ENCODE measurements around the gene NUTF2.
A peak's percentile ranks its signal among the peaks of the same experiment; 100 is the strongest.

The NUTF2 gene

DNA sequence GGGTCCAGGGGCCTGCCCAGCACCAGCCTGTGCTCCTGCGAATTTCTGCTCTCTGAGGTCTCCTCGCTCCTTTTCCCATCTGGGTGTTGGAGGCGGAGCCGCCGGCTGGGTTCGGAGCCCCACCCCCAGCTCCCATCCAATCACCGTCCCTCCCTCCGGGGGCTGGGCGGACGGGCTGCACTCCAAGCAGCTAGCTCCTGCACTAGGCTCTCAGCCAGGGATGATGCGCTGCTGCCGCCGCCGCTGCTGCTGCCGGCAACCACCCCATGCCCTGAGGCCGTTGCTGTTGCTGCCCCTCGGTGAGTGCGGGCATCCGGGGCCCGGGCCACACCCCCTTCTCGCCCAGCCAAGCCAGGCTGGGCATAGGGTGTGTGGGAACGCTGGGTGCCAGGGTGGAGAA is 38.0 kb downstream of the NUTF2 start, which contains the start of gene NRN1L:
Gene NRN1L (plus strand): TSS at position 202 of the 400 bp plus-strand sequence. CDS start 19 bp downstream, at position 221.
- Histone ChIP-seq H3K9me3 (ENCODE audit: control insufficient read depth, low read length) (no peaks in the 10 kb centered on the region), H3K4me2 (ENCODE audit: low read length) (peak within 1 kb of the TSS; percentile 43), H2AFZ (no peak within 1 kb of the TSS), H3K79me2 (no peaks in the 10 kb centered on the region), H3K4me1 (no peaks in the 10 kb centered on the region), H3K36me3 (ENCODE audit: control insufficient read depth, insufficient read depth, low read length) (no peaks in the 10 kb centered on the region), H3K27ac (no peak within 1 kb of the TSS), H3K27me3 (ENCODE audit: control insufficient read depth, insufficient read depth, low read length) (no peaks in the 10 kb centered on the region), H3K9ac (no peak within 1 kb of the TSS), H3K4me3 (ENCODE audit: low read depth, low read length) (no peak within 1 kb of the TSS)
- TF ChIP-seq CTCF (IDR thresholded peaks at IDR 0.05) = no peak

DNA sequence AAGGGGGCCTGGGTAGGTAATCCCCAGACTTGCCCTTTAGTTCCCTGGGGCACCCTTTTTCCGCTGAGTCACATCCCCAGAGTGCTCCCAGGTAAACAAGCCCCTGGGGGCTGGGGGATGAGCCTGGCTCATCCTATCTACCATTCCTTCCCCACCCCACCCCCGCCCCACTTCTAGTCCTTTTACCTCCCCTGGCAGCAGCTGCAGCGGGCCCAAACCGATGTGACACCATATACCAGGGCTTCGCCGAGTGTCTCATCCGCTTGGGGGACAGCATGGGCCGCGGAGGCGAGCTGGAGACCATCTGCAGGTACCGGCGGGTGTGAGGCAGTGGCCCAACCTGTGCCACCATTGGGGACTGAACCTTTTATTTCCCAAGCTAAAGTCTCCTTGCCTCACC is 38.8 kb downstream of the NUTF2 start:
- no peaks in the 10 kb centered on the region for H3K79me2 ChIP-seq
- no peaks in the 10 kb centered on the region for H3K27me3 ChIP-seq (ENCODE audit: control insufficient read depth, insufficient read depth, low read length)
- H3K9me3 ChIP-seq (ENCODE audit: control insufficient read depth, low read length) = no peaks in the 10 kb centered on the region
- H3K4me3 ChIP-seq (ENCODE audit: low read depth, low read length) = no peak overlapping the region
- no peak overlapping the region for H3K9ac ChIP-seq
- H3K36me3 ChIP-seq (ENCODE audit: control insufficient read depth, insufficient read depth, low read length) = no peaks in the 10 kb centered on the region
- no peak overlapping the region for H3K4me2 ChIP-seq (ENCODE audit: low read length)
- no peaks in the 10 kb centered on the region for H3K4me1 ChIP-seq
- TF ChIP-seq CTCF (IDR thresholded peaks at IDR 0.05) = no peak
- no peak overlapping the region for H3K27ac ChIP-seq
- no peak overlapping the region for H2AFZ ChIP-seq

DNA sequence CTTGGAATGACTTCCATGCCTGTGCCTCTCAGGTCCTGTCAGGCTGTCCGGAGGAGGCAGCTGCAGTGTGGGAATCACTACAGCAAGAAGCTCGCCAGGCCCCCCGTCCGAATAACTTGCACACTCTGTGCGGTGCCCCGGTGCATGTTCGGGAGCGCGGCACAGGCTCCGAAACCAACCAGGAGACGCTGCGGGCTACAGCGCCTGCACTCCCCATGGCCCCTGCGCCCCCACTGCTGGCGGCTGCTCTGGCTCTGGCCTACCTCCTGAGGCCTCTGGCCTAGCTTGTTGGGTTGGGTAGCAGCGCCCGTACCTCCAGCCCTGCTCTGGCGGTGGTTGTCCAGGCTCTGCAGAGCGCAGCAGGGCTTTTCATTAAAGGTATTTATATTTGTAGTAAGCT is 39.2 kb downstream of the NUTF2 start:
- Histone ChIP-seq H3K79me2 (no peaks in the 10 kb centered on the region), H3K9me3 (ENCODE audit: control insufficient read depth, low read length) (no peaks in the 10 kb centered on the region), H2AFZ (no peak overlapping the region), H3K36me3 (ENCODE audit: control insufficient read depth, insufficient read depth, low read length) (no peaks in the 10 kb centered on the region), H3K4me3 (ENCODE audit: low read depth, low read length) (no peak overlapping the region), H3K27ac (no peak overlapping the region), H3K9ac (no peak overlapping the region), H3K4me1 (no peaks in the 10 kb centered on the region), H3K27me3 (ENCODE audit: control insufficient read depth, insufficient read depth, low read length) (no peaks in the 10 kb centered on the region), H3K4me2 (ENCODE audit: low read length) (no peak overlapping the region)
- TF ChIP-seq CTCF (IDR thresholded peaks at IDR 0.05) = no peak

DNA sequence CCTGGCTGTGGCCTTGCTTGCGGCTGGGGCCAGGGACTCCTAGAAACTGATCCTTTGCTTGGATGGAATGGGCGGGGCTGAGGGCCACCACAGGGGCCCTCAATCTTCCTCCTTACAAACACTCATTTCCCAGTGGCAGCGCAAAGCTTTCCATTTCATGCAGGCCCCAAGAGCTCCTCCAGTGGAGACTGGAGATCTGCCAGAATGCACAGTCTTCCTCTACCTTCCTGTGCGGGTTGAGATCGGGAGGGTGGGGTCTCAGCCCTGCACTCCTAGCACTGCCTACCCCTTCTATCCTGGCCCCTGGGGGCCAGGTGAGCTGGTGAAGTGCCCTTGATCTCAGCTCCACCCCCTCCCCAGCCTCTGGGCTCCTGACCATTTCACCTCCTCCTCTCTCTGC is 39.7 kb downstream of the NUTF2 start:
- no peak for TF ChIP-seq CTCF (IDR thresholded peaks at IDR 0.05)
- no peaks in the 10 kb centered on the region for H3K79me2 ChIP-seq
- H3K9me3 ChIP-seq (ENCODE audit: control insufficient read depth, low read length) = no peaks in the 10 kb centered on the region
- no peak overlapping the region for H3K9ac ChIP-seq
- H3K4me1 ChIP-seq = no peaks in the 10 kb centered on the region
- H2AFZ ChIP-seq = no peak overlapping the region
- H3K36me3 ChIP-seq (ENCODE audit: control insufficient read depth, insufficient read depth, low read length) = no peaks in the 10 kb centered on the region
- no peaks in the 10 kb centered on the region for H3K27me3 ChIP-seq (ENCODE audit: control insufficient read depth, insufficient read depth, low read length)
- no peak overlapping the region for H3K27ac ChIP-seq
- H3K4me2 ChIP-seq (ENCODE audit: low read length) = no peak overlapping the region
- no peak overlapping the region for H3K4me3 ChIP-seq (ENCODE audit: low read depth, low read length)

- Histone ChIP-seq H3K4me2 (ENCODE audit: low read length) (no peak overlapping the region), H3K27ac (no peak overlapping the region), H3K27me3 (ENCODE audit: control insufficient read depth, insufficient read depth, low read length) (no peaks in the 10 kb centered on the region), H3K79me2 (no peaks in the 10 kb centered on the region), H3K36me3 (ENCODE audit: control insufficient read depth, insufficient read depth, low read length) (no peaks in the 10 kb centered on the region), H3K4me3 (ENCODE audit: low read depth, low read length) (no peak overlapping the region), H3K4me1 (no peaks in the 10 kb centered on the region), H2AFZ (no peak overlapping the region), H3K9ac (no peak overlapping the region), H3K9me3 (ENCODE audit: control insufficient read depth, low read length) (no peaks in the 10 kb centered on the region)
- no peak for TF ChIP-seq CTCF (IDR thresholded peaks at IDR 0.05)
These were observed 41.6 kb downstream of the NUTF2 start for GRCh38 chr16:67888331-67888730.
